ENCODE measurements around the gene BNIP5.

GRCh38 chr6:36374972-36375371, 38.3 kb upstream of the BNIP5 start:
- no peak for TF ChIP-seq CTCF (IDR thresholded peaks at IDR 0.05; ENCODE audit: low read depth, low read length)
- TF ChIP-seq EZH2phosphoT487 (IDR thresholded peaks at IDR 0.05; ENCODE audit: low read depth): no peak
